GM13977 (cell line): ENCODE measurements around the gene WDR27.

Experiments used
- DNase-seq: peaks from one replicate; pipeline ENCODE4 v3.0.0; 2012; ENCODE audit warnings: low spot score
- in situ Hi-C: fragments of 300-500 bp; cut with MboI; formaldehyde crosslinking; loops from one replicate; pipeline ENCODE4 v1.12.0; 2022; ENCODE audit warnings: low sequenced_read_pairs, low pct_unique_long_range_greater_than_20kb, mixed read lengths, inconsistent platforms; ENCODE audit not compliant: unreplicated experiment
- TF ChIP-seq, protein P1 (sequence below): IDR thresholded peaks from 2 replicates; pipeline ENCODE4 v1.5.1; 2012; ENCODE audit warnings: mild to moderate bottlenecking, control low read depth; ENCODE audit not compliant: insufficient read depth; ENCODE audit errors: extremely low read depth, missing control alignments

WDR27 gene

DNA sequence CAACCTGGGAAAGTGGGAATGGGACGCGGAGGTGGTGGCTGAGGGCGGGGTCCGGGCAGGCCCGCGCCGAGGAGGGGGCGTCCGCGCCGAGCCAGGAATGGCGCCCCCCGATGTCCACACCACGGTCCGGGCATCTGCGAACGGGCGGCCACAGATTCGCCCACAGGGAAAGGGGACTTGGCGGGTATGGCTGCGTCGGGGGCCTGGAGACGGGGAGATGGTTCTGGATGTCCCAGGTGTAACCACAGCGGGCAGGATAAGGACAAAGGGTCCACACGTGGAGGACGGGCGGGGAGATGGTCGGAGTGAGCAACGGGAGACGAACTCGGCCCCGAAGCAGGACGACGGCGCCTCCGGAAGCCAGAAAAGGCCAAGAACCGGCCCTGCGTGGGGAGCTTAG, 124.6 kb downstream of the WDR27 start:
- TF ChIP-seq, protein P1, sequence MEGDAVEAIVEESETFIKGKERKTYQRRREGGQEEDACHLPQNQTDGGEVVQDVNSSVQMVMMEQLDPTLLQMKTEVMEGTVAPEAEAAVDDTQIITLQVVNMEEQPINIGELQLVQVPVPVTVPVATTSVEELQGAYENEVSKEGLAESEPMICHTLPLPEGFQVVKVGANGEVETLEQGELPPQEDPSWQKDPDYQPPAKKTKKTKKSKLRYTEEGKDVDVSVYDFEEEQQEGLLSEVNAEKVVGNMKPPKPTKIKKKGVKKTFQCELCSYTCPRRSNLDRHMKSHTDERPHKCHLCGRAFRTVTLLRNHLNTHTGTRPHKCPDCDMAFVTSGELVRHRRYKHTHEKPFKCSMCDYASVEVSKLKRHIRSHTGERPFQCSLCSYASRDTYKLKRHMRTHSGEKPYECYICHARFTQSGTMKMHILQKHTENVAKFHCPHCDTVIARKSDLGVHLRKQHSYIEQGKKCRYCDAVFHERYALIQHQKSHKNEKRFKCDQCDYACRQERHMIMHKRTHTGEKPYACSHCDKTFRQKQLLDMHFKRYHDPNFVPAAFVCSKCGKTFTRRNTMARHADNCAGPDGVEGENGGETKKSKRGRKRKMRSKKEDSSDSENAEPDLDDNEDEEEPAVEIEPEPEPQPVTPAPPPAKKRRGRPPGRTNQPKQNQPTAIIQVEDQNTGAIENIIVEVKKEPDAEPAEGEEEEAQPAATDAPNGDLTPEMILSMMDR = no peak
- DNase-seq = no peak
- in situ Hi-C loops = no loop called here

DNA sequence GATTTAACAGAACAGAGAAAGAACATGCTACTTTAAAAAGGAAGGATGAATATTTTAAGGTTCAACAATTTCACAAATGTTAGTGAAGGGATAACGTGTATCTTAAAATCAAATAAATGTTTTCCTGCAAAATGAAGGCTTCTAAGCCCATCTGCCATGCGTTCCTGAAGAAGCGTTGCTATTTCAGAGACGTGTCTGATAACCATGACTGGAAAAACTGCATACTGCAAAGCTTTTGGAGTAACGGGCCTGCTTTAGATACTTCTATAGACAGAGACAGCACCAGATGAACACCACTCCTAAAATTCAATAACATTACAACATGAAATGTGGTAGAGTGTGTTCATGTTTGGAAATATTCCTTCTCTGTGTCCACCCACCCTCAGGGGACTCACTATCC, 126.0 kb downstream of the WDR27 start:
- DNase-seq = no peak
- TF ChIP-seq, protein P1 = no peak
- in situ Hi-C loops = no loop called here

GRCh38 chr6:169575365-169575764, 126.5 kb downstream of the WDR27 start:
- in situ Hi-C loops = no loop called here
- TF ChIP-seq, protein P1 = no peak
- no peak for DNase-seq

- in situ Hi-C loops = no loop called here
- no peak for DNase-seq
- TF ChIP-seq, protein P1 = no peak
These were observed 127.4 kb downstream of the WDR27 start for GRCh38 chr6:169574420-169574819.

- in situ Hi-C loops = no loop called here
- TF ChIP-seq, protein P1 = no peak
- no peak for DNase-seq
These were observed 127.9 kb downstream of the WDR27 start for GRCh38 chr6:169573883-169574282.

DNA sequence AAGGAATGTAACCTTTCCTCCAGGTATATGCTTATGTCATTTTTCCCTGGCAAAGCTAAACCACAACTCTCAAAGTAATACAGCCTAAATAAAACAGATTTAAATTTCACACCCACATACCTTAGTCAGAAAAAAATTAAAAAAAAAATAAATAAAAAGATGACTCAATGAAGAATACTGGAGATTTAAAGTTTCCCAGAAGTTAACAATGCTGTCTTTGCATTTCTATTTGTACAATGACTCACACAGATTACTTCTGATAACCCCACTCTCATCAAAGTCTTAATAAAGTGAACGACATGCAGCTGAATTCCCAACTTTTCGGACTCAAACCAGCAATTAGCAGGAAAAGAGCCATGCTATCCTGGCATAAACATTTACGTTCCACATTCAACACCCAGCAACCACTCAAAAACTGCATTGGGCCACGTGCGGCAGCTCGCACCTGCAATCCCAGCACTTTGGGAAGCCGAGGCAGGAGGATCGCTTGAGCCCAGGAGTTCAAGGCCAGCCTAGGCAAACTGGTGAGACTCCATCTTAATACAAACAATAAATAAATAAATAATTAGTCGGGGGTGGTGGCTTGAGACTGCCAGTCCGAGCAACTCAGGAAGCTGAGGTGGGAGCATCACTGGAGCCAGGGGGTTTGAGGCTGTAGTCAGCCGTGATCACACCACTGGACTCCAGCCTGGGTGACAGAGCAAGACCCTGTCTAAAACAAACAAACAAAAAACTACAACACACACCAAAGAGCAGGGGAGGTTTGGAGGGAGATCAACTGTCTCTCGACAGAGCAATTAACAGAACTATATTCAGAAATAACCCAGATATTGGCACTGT, 130.5 kb downstream of the WDR27 start:
- TF ChIP-seq, protein P1 = no peak
- in situ Hi-C loops = no loop called here
- DNase-seq = no peak
